Prostate gland (tissue), 2 donors: Measurements from ENCODE around the gene ARL16.

ENCODE experiments used
- CTCF ChIP-seq, 4 experiments: fragments of 200-600 bp in 2 of 4; fragments of 450-650 bp in 2 of 4; sonication (generic) in 2 of 4; IDR thresholded peaks; 1 replicate in 3 of 4; 2 replicates in 1 of 4; pipeline ENCODE4 v1.5.1; 2016 to 2019; ENCODE audit warnings: antibody characterized with exemption in 4 of 4, mild to moderate bottlenecking in 2 of 4, moderate library complexity in 2 of 4
- POLR2A ChIP-seq: fragments of 450-650 bp; IDR thresholded peaks from one replicate; pipeline ENCODE4 v1.6.1; 2016; ENCODE audit warnings: antibody characterized with exemption, mild to moderate bottlenecking
- POLR2AphosphoS5 ChIP-seq: sonication (generic); formaldehyde crosslinking; IDR thresholded peaks from one replicate; pipeline ENCODE4 v1.6.1; 2017; ENCODE audit warnings: antibody characterized with exemption

- TF ChIP-seq CTCF (IDR thresholded peaks at IDR 0.05) = no peak
- TF ChIP-seq POLR2AphosphoS5 = no peak
- no peak for TF ChIP-seq POLR2A
Observed at GRCh38 chr17:81706757-81707624, 23.4 kb upstream of the ARL16 start.
